IPS-NIHi7 (cell line): ENCODE measurements around the gene KRT81.
A peak's percentile ranks its signal among the peaks of the same experiment; 100 is the strongest.

Experiments
- DNase-seq: peaks from one replicate; pipeline ENCODE4 v3.0.0; 2012; ENCODE audit warnings: mixed read lengths; ENCODE audit errors: extremely low spot score

KRT81 gene

DNA sequence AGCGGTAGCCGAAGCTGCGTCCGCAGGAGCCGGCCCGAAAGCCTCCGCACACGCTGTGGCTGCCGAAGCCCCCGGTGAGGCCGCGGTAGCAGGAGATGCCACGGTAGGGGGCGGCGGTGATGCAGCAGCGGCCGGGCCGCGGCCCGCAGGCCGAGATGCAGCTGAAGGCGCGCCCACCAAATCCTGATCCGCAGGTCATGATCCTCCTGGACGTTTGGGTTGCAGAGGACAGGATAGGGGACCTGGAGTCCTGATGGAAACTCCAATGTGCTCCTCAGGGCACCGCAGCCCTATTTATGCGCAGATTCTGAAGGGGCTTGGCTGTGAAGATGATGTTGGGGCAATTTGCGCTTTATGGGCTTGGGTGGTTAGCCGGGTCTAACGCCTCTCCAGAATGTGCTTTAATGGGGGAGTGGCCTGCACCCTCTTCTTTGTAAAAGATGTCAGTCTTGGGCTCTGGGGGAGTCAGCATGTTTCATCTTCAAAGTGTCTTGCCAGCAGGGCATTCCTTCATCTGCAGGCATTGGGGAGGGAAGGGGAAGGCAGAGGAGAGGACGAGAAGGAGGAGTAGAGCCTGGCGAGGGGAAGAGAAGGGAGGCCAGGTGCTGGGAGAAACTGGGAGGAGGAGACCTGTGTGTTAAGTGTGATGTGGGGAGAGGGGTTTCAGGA is at the start of gene KRT81:
TSS of gene KRT81 (minus strand) at position 268 of the 669 bp plus-strand sequence. CDS start at position 199, 69 bp downstream.
- no peak for DNase-seq

DNA sequence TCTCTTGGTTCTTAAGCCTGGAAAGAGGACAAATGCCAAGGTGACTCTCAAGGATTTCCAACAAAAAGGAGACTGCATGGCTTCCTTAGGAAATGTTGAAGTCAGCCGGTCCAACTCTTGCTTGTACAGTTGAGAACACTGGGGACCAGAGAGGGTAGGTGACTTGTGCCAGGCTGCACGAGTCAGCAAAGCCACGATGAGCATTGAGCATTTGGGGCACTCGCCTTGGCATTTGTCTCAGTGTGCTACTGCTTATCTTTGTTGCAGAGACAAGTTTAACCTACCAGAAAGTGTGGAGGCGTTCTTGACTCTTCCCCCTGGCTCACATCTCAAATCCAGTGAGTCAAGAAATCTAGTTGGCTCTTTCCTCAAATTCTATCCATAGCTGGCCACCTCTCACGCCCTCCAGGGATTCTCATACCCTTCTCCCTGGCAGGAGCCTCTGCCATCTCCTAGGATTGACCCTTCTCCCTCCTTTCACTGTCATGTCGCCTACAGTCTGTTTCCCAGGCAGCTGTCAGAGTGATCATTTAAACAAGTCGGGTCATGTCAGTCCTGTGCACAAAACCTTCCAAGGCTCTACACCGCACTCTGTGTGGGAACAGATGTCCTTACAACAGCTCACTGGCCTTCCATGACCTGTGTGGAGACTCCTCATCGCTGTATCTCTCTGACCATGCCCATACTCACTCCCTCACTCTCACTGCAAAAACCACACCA is 47.1 kb upstream of the KRT81 start:
- DNase-seq, result no peak

DNA sequence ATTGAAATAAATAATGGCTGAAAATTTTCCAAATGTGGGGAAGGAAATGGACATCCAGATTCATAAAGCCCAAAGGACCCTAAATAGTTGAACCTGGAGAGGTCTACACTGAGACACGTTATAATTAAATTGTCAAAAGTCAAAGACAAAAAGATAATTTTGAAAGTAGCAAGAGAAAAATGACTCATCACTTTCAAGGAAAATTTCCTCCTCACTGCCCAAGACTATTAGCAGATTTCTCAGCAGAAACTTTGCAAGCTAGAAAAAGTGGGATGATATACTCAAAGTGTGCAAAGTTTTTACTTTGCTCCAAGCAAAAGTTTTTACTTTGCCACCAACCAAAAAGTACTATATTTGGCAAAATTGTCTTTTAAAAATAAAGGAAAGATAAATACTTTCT is 45.7 kb upstream of the KRT81 start:
- DNase-seq, result no peak

DNA sequence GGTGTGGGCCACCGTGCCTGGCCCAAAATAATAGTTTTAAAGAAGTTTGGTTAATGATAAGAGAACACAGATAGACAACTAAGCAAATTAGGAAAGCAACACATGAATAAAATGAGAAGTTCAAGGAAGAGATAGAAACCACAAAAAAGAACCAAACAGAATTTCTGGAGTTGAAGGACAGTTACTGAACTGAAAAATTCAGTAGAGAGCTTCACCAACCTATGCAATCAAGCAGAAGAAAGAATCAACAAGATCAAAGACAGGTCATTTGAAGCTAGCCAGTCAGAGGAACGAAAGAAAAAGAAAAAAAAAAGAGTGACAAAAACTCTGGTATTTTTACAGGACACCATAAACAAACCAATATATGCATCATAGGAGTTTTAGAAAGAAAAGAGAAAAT is 45.3 kb upstream of the KRT81 start:
- DNase-seq, result no peak

DNA sequence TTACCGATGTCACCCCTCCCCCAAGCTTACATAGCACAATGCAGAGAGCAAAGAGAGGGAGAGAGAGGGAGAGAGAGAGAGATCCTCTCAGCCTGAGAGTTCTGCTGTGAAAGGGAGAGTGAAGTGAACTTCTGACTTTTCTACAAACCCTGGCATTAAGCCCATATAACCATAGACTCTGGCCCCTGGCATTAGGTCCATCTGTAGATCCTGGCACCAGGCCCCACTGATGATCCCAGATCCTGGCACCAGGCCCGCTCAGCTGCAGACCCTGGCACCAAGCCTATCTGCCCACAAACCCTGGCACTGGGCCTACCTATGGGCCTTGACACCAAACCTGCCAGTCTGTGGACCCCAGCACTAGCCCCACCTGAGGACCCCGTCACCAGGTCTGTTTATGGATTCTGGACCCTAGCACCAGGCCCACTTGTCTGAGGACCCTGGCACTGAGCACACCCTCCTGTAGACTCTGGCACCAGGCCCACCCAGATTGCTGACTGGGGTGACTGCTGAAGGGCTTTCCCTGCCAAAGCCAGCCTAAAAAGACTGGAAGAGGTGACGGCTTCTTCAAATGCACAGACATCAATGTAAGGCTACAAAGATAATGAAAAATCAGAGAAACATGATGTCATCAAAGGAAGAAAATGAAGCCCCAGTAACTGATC is 44.4 kb upstream of the KRT81 start:
- no peak for DNase-seq

DNA sequence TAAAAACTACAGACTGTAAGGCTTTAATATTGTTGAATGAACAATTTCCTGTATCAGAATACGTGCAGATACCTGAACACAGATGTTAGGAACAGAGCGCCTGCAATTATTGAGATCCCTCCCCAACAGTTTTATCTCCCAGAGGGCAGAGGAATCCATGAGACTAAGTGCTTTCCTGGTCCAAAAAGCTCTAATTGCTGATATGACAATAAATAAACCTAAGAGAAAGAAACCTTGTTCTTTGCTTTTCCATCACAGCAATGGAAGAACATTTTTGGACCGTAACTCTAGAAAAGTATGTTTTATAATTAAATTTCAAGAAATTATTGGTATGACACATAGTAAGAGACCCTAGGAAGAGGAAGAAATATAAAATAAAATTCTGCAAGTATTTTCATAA is 42.9 kb upstream of the KRT81 start:
- DNase-seq, result no peak

DNA sequence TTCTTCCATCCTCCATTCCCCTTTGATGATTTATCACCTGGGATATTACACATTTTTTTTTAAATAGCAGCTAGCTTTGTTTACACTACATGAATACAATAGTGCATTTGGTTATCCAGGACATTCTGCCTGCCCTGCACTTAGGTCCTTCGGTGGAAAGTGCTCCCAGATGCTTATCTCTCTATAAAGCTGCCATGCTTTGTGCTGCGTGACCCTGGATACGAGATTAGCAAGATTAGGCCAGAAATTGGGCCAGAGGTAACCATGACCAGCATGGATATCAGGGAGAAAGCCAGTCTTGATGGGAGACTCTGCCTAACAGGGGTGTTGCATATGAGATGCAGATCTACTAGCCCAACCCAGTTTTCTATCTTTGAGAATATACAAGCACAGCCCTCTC is 42.0 kb upstream of the KRT81 start:
- DNase-seq, result no peak

DNA sequence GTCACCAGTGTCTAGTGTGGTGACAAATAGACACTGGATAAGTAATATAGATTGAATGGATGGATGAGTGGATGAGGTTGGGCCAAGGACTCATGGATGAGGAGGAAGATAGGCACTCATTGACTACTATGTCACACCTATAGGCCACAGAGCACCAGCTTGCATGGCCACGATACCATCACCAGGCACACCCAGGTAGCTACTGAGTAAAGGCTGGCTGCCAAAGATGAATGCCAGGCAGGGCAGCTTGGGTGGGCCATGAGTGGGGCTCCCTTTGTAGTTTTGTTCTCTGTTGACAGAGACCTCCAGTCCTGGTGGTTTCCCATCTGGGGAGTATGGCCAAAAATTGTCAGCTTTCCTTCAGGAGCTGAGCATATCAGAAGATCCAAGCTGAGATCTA is 41.0 kb upstream of the KRT81 start:
- DNase-seq, result no peak

DNA sequence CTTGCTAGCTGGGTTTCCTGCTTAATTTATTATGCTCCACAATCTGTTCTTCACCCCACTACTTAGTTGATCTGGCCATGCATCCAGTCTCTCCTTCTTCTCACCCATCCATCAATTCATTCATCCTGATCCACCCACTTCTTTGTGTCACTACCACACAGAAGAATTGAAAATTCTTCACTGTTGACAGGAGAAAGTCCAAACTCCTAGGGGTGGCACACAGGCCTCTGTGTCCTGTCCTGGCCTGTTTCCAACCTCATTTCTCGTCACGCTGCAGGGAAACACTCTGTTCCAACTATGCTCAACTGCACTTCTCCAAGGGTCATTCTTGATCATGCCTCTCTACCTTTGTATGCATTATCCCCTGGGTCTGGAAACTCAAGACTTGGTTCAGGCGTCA is 40.5 kb upstream of the KRT81 start:
- DNase-seq, result no peak

DNA sequence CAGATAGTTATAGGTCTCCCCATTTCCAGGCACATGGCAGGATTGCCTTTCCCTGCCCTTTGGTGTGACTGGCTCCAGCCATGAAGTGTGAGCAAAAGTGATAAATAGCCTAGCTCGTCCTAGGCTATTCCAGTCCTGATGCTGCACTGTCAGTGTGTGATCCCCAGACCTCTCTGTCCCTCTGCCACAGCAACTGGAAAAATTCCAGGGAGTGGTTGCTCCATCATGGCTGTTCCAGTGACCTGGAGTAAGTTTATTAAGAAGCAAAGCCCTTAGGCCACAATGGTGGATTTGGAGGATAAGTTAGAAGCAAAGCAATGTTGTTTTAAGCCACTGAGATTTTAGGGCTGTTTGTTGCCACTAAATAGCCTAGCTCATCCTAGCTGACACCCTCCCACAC is 39.7 kb upstream of the KRT81 start:
- DNase-seq, result no peak

DNA sequence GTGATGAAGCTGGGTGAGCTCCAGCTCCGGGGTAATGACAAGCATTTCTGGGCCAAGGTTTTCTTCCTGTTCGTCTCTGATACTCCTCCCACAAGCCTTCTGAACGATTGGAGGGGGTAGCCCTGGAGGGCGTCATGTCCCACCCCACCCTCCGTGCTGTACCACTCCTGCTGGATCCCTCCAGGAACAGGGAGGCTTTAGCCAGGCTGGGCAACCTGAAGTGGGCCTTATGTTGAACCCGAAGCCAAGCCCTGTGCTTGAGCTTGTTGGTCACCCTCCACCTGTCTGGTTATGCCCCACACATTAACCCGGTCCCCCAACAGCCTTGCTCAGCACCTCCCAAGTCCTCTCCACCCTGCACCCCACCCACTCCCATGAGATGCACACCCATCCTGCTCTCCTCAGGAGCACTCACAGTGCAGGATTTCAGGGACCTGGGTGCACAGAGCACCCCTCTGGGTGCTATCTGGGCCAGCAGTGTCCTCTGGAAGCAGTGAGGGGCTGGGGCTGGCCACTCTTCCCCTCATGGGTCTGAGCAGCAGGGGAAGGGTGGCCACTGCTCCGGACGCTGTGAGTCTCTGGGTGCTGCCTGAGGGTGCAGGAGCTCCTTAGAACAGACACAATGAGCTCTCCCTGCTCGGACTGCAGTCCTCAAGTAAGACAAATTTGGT is 36.6 kb upstream of the KRT81 start:
- no peak for DNase-seq

DNA sequence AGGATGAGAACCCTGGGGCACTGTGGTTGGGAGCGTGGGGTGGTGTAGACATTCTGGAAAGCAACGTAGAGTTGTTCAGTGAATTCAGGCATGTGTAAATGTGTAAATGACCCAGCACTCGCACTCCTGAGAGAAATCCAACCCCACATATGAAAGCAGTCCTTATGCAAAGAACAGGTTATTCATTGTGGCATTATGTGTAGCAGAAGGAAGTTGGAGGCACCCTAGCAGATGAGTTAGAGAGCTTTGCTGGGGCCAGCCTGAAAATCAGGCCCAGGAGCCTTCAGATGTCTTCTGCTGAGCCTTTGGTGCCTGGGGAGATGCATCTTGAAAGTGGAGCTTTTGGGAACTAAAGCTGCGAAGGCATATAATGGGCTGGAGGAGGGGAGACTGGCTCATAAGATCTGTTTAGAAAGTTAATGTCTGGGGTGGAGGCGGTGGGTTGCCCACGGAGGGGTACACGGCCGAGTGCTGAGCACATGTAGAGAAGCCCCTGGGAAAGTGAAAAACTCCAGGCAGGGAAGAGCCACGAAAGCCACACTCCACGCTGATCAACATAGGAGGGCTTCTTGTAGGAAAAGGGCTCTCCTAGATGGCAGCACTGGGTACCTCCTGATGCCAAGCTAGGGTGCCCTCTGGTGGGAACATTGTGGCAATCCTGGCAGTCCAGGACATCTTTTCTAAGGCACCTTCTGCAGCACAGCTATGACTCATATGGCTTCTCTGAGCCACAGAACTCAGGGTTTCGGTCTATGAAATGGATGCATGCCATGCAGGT is 35.9 kb upstream of the KRT81 start:
- peak; percentile 93 for DNase-seq

DNA sequence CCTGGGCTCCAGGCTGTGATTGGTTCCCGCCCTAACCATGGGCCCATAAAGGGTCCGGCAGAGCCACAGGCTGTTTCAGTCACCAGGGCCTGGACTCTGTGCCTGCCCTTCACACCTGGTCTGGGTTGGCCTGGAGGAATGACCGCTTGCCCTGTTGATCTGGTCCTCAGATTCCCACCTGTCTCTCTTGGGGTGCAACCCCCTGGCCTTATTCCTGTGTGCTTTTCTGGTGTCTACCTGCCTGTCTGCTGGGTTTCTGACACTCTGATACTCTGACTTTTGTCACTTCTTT is 32.8 kb upstream of the KRT81 start:
- no peak for DNase-seq

DNA sequence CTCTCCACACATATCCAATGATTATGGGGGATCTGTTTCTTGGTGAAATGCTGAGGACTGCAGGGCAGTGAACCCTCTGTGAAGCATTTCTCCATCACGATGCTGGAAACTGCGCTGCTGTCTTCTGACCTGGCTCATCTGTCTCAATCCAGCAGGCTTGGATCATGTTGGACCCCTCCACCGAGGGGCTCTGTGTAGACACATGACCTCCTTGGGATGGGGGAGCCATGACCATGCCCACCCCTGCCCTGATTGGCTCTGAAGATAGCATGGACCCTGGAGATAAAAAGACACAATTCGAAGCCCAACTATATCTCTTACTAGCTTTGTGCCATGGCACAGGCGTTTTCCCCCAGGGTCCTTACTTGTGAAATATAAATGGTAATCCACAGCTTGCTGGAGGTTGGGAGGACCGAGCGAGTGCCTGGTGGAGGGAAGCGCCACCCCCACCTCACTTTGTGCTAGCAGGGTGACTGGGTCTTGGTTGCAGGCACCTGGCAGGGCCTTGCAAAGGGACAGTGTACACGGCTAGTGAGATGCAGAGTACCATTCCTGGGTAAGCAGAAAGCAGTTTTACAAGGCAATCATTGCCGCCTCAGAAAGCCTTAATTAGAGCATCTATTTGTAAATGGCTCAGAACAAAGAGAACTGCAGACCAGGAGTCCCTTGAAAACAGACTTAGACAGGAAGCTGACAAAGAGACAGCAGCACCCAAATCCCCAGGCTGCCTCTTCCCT is 32.2 kb upstream of the KRT81 start:
- no peak for DNase-seq

DNA sequence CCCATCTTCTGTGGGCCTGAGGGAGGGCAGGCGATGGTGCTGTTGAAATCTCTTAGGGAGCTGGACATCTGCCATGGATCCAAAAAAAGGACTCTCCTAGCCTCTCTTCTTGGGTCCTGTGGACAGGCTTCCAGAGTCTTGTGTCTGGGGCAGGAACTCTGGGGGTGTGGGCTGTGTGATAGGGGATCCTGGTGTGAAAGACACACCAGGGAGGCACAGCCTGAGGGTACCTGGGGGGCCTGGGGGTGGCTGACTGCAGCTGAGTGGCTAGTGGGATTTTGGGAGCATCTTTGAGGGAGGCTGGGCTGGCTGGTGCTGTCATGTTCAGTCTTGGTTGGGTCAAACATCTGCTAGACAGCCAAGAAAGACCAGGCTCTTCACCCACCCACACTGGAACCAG is 31.7 kb upstream of the KRT81 start:
- no peak for DNase-seq

DNA sequence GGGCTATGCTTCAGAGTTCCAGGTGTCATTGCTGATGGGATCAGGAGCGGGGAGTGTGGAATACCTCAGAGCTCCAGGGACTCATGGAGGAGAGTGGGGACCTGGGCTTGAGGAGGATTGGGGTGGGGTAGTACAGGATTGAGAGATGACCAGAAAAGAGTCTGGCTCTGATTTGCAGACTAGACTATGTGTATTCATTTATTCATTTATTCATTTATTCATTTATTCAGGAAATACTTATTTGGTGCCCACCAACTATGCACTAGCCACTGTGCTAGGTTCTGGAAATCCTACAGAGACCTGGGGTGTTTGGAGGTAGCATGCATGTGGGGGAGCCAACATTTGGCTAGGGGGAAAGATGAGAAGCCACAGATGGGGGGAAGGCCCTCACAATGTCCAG is 30.7 kb upstream of the KRT81 start:
- no peak for DNase-seq

DNA sequence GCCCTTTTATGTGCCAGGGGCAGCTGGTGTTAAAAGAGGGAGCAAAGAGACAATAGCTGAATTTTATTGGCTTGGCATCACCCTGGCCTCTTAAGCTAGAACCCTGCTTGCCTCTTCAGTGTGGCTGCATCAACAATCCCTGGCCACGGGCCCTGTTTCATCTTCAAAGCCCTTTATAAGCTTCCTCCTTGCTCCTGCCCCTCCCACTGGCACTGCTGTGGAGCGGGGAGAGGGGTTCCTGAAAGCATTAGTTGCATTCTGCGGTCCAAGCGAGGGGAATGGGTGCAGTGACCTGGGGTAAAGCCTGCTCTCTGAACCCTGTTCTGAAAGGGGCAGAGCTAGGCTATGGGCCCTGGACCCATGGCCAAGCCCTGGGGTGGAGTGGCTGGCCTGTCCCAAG is 30.1 kb upstream of the KRT81 start:
- DNase-seq, result no peak

DNA sequence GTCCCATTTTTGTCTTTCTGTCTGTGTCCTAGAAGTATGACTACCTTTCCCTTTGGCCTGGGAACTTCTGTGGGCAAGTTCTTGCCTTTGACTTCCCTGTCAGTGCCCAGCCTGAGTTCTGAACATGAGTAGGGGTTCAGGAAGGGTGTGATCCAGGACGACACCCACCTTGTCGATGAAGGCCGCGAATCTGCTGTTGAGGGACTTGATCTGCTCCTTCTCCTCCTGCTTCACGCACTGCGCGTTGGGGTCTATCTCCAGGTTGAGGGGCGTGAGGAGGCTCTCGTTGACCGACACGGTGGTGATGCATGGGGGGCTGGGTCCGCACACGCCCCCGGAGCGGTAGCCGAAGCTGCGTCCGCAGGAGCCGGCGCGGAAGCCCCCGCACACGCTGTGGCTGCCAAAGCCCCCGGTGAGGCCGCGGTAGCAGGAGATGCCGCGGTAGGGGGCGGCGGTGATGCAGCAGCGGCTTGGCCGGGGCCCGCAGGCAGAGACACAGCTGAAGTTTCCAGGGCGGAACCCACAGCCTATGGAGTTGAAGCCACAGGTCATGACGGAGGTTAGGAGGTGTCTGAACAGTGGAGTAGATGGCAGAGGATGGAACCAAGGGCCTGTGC is 29.6 kb upstream of the KRT81 start, which contains the start of gene KRT83:
TSS of gene KRT83 (minus strand) at position 615 of the 617 bp plus-strand sequence. CDS start at position 552, 63 bp downstream.
- no peak for DNase-seq

DNA sequence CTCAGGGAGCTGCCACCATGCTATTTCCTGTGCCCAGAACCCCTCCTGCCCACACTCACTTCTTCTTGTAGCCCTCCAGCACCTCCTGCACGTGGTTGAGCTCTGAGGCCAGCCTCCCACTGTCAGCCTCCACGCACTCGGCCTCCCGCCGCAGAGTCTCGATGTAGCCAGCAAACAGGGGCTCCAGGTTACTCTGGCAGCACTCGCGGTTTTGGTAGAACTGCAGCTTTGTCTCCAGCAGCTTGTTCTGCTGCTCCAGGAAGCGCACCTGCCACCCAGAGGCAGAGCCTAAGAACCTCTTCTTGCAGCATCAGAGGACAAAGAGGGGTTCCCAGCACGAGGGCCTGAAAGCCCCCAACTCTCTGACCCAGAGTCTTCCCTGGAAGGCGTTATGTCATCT is 27.8 kb upstream of the KRT81 start:
- DNase-seq, result peak; percentile 27

DNA sequence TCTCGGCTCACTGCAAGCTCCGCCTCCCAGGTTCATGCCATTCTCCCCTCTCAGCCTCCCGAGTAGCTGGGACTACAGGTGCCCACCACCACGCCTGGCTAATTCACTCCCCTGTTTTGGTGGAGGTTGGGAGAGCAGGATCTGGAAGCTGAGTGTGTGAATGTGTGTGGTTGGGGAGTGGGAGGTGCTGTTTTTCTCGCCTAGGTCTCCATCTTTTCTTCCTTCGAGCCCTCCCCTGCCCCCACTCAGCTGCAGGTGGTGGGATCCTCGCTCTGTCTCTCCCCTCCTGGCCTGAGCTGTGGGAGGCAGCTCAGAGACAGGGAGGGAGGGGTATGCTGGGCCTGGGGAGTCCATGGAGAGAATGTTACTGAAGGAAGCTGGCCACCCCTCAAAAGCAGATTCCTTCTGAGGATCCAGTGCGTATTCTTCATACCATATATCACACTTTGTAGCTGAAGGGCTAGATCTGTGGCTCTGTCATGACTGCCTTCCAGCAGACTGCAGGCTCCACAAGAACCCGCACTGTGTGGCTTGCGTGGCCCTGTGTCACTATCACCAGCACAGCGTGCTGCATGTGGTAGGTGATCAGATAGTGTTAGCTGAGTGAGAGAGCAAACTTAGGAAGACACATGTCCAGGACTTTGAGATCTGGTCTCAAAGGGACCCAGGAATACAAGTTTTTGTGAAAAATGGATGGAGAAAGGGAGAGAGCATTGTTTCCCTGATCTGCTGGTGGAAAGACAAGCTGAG is 27.1 kb upstream of the KRT81 start:
- DNase-seq, result no peak
